SJSA1 (cell line): ENCODE data around the gene TPM2. TPM values are rescaled to one million over a fixed set of nuclear protein-coding genes. Genes with fewer than 3 reads are reported as not detected.

ENCODE experiments used
- DNase-seq, 2 experiments: peaks; one replicate each; pipeline ENCODE4 v3.0.0-alpha.2; 2015 to 2020; ENCODE audit warnings: low spot score in 2 of 2, low read depth in 1 of 2
- H3K27ac ChIP-seq: fragments of 250-450 bp; sonication (Bioruptor Pico); 2 replicates; pipeline ENCODE4 v1.5.1; 2020; ENCODE audit warnings: mild to moderate bottlenecking, moderate library complexity
- H3K27me3 ChIP-seq: fragments of 250-450 bp; sonication (Bioruptor Pico); replicated peaks from 2 replicates; pipeline ENCODE4 v1.5.1; 2020; ENCODE audit warnings: mild to moderate bottlenecking, moderate library complexity
- H3K36me3 ChIP-seq: fragments of 250-450 bp; sonication (Bioruptor Pico); 2 replicates; pipeline ENCODE4 v1.5.1; 2020; ENCODE audit warnings: mild to moderate bottlenecking
- H3K4me1 ChIP-seq: fragments of 250-450 bp; sonication (Bioruptor Pico); replicated peaks from 2 replicates; pipeline ENCODE4 v1.6.1; 2021; ENCODE audit warnings: mild to moderate bottlenecking
- H3K4me3 ChIP-seq: fragments of 250-450 bp; sonication (Bioruptor Pico); 2 replicates; pipeline ENCODE4 v1.5.1; 2020; ENCODE audit warnings: mild to moderate bottlenecking
- H3K9me3 ChIP-seq: fragments of 250-450 bp; sonication (Bioruptor Pico); replicated peaks from 2 replicates; pipeline ENCODE4 v1.5.1; 2020; ENCODE audit warnings: mild to moderate bottlenecking
- total RNA-seq: library from RNA; depleted of rRNA; stranded (reverse); fragments of >200 nt; shearing (Covaris generic); gene quantifications from 2 replicates; pipeline ENCODE4 v1.2.3, GENCODE V29; 2014

Gene TPM2
- total RNA-seq, 1 experiment from 2014 or later: 823 TPM

GRCh38 chr9:35728041-35728971 lies 38.6 kb upstream of the TPM2 start:
- peaks cover 48% of the 10 kb centered on the region for H3K4me1 ChIP-seq
- DNase-seq: peak; percentile 82 to 90
- peak overlapping the region; percentile 15 for H3K4me3 ChIP-seq

GRCh38 chr9:35727676-35728040 lies 37.9 kb upstream of the TPM2 start:
- Histone ChIP-seq H3K4me3 (peak overlapping the region; percentile 15), H3K9me3 (no peaks in the 10 kb centered on the region), H3K27ac (peak overlapping the region; percentile 98), H3K36me3 (peaks cover 56% of the 10 kb centered on the region), H3K4me1 (peaks cover 44% of the 10 kb centered on the region), H3K27me3 (no peaks in the 10 kb centered on the region)
- no peak for DNase-seq

More at GRCh38 chr9:35728041-35728971, 38.6 kb upstream of the TPM2 start:
- H3K27me3 ChIP-seq: no peaks in the 10 kb centered on the region
- no peaks in the 10 kb centered on the region for H3K9me3 ChIP-seq
- peak overlapping the region; percentile 98 for H3K27ac ChIP-seq
- peaks cover 51% of the 10 kb centered on the region for H3K36me3 ChIP-seq

- H3K27ac ChIP-seq: peak overlapping the region; percentile 98
- H3K9me3 ChIP-seq: no peaks in the 10 kb centered on the region
- peaks cover 44% of the 10 kb centered on the region for H3K4me1 ChIP-seq
- no peaks in the 10 kb centered on the region for H3K27me3 ChIP-seq
- peaks cover 63% of the 10 kb centered on the region for H3K36me3 ChIP-seq
- DNase-seq: peak in 1 of 2 experiments; percentile 3
- H3K4me3 ChIP-seq: no peak overlapping the region
These were observed 37.2 kb upstream of the TPM2 start for GRCh38 chr9:35726931-35727330.

DNA sequence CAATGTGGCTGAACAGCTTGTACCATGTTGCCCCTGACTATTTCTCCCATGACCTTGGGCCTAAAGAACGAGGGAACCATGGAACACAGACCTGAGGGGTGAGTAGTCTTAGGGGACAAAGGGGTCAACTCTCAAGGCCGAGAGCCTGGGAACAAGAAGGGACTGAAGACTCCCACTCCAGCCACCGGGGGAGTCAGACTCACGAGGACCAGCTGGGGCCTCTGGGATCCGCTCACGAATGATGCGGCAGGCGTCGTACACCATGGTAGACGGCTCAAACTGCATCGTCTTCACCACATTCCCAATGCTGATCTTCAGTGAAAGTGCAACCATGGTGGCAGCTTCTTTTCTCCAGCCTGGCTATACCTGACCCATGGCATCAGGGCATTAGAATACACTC lies 35.6 kb upstream of the TPM2 start:
- H3K4me3 ChIP-seq: no peak overlapping the region
- no peaks in the 10 kb centered on the region for H3K9me3 ChIP-seq
- H3K27ac ChIP-seq: no peak overlapping the region
- DNase-seq: no peak
- H3K4me1 ChIP-seq: peaks cover 36% of the 10 kb centered on the region
- H3K27me3 ChIP-seq: no peaks in the 10 kb centered on the region
- peaks cover 76% of the 10 kb centered on the region for H3K36me3 ChIP-seq

GRCh38 chr9:35723908-35724307 lies 34.2 kb upstream of the TPM2 start:
- H3K36me3 ChIP-seq: peaks cover 85% of the 10 kb centered on the region

GRCh38 chr9:35723426-35723825 lies 33.7 kb upstream of the TPM2 start:
- Histone ChIP-seq H3K27ac (no peak overlapping the region), H3K4me3 (no peak overlapping the region), H3K36me3 (peaks cover 89% of the 10 kb centered on the region), H3K27me3 (no peaks in the 10 kb centered on the region), H3K4me1 (peaks cover 19% of the 10 kb centered on the region), H3K9me3 (no peaks in the 10 kb centered on the region)
- DNase-seq: no peak

More at GRCh38 chr9:35723908-35724307, 34.2 kb upstream of the TPM2 start:
- Histone ChIP-seq H3K4me1 (peaks cover 23% of the 10 kb centered on the region), H3K27me3 (no peaks in the 10 kb centered on the region), H3K9me3 (no peaks in the 10 kb centered on the region), H3K4me3 (no peak overlapping the region), H3K27ac (no peak overlapping the region)
- DNase-seq: no peak

- Histone ChIP-seq H3K27me3 (no peaks in the 10 kb centered on the region), H3K4me3 (no peak overlapping the region), H3K36me3 (peaks cover 93% of the 10 kb centered on the region), H3K4me1 (no peaks in the 10 kb centered on the region), H3K27ac (no peak overlapping the region), H3K9me3 (no peaks in the 10 kb centered on the region)
- no peak for DNase-seq
These were observed 29.8 kb upstream of the TPM2 start for GRCh38 chr9:35719546-35719945.

DNA sequence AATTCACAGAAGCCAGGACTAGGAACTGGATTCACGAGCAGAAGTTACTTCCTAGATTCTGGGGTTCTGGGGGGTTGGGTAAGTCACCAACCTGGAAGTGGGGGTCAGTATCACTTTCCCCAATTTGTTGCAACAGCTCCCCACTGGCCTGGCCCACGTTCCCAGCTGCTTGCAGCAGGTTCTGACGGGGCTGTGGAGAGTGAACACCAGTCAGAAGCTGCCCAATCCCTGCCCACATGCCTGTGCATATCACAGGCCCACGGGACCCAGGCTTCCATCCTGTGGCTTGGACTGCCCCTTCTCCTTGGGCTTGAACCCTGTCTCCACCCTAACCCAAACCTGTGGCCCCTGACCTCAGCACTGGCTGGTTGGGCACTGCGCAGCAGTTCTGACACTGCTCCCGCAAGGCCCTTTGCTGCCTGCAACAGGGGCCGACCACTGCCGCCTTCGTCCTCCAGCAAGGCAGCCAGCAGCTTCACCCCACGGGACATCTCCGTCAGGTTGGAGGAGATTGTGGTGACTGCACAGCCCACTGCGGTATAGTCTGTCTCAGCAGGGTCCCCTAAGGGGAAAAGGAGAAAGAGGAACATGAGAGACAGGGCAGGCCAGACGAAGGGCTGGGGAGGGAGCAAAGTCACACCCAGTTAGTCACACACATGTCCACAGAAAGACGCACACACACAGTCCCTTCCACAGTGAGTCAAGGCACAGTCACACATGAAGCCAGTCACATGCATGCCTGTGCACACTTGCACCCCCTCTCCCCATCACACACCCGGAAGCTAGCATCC lies 29.2 kb upstream of the TPM2 start:
- no peaks in the 10 kb centered on the region for H3K9me3 ChIP-seq
- no peaks in the 10 kb centered on the region for H3K27me3 ChIP-seq
- H3K4me1 ChIP-seq: no peaks in the 10 kb centered on the region
- H3K27ac ChIP-seq: no peak overlapping the region
- H3K36me3 ChIP-seq: peaks cover 93% of the 10 kb centered on the region
- no peak overlapping the region for H3K4me3 ChIP-seq
- no peak for DNase-seq

GRCh38 chr9:35717132-35717870 lies 27.6 kb upstream of the TPM2 start:
- Histone ChIP-seq H3K27ac (no peak overlapping the region), H3K9me3 (no peaks in the 10 kb centered on the region), H3K4me3 (no peak overlapping the region), H3K36me3 (peaks cover 91% of the 10 kb centered on the region), H3K27me3 (no peaks in the 10 kb centered on the region), H3K4me1 (no peaks in the 10 kb centered on the region)
- DNase-seq: no peak

- H3K27ac ChIP-seq: no peak overlapping the region
- H3K36me3 ChIP-seq: peaks cover 85% of the 10 kb centered on the region
- no peaks in the 10 kb centered on the region for H3K9me3 ChIP-seq
- DNase-seq: no peak
- no peak overlapping the region for H3K4me3 ChIP-seq
- no peaks in the 10 kb centered on the region for H3K27me3 ChIP-seq
- no peaks in the 10 kb centered on the region for H3K4me1 ChIP-seq
These were observed 26.5 kb upstream of the TPM2 start for GRCh38 chr9:35716230-35716629.

DNA sequence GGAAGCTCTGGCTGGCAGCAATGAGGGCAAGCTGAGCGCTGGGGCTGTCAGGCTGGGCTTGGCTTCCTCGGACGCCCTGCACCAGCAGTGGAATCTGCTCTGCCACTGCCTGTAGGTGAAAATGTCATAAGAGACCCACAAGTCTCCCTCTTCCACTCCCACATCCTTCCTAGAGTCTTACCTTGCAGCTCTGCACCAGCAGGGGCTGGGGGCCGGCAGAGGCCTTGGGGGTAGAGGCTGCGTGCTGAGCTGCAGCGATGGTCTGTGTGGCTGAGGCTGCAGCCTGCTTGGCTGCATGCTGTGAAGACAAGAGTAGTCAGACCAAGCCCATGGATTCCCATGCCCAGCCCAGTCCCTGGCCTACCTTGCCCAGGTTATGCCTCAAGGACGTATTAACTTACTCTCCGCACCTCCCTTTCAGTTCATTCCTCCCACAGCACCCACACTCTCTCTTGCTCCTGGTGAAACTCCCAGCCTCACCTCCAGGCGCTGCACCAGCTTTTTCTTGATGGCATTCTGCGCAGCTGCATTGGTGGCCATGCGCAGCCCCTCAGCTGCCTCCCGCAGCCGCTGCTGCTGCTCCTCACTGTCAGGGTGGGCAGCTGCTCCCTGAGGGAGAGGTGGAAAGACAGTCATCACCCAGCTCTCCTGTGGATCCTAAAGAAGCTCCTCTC lies 25.0 kb upstream of the TPM2 start:
- no peak overlapping the region for H3K27ac ChIP-seq
- no peak overlapping the region for H3K4me3 ChIP-seq
- no peak for DNase-seq
- H3K9me3 ChIP-seq: no peaks in the 10 kb centered on the region
- H3K27me3 ChIP-seq: no peaks in the 10 kb centered on the region
- H3K36me3 ChIP-seq: peaks cover 80% of the 10 kb centered on the region
- H3K4me1 ChIP-seq: no peaks in the 10 kb centered on the region

DNA sequence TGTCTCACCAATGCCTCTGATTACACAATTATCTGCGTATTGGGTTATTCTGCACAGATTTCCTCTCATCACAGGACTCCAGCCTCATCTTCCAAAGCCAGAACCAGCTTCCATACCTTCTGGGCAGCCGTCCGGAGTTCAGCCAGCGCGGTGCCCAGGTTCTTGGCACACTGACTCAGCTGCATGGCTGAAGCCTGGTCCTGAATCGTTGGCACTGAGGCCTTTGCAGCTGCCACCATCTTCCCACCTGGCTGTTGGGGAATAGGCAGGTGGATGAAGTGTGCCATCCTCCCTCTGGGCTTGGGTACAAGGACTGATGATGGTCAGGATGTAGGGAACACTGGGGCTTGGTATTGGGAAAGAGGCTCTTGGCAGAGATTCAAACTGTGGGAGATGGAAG lies 24.4 kb upstream of the TPM2 start:
- H3K27me3 ChIP-seq: no peaks in the 10 kb centered on the region
- H3K4me1 ChIP-seq: no peaks in the 10 kb centered on the region
- no peak overlapping the region for H3K4me3 ChIP-seq
- H3K27ac ChIP-seq: no peak overlapping the region
- peaks cover 78% of the 10 kb centered on the region for H3K36me3 ChIP-seq
- no peak for DNase-seq
- H3K9me3 ChIP-seq: no peaks in the 10 kb centered on the region

DNA sequence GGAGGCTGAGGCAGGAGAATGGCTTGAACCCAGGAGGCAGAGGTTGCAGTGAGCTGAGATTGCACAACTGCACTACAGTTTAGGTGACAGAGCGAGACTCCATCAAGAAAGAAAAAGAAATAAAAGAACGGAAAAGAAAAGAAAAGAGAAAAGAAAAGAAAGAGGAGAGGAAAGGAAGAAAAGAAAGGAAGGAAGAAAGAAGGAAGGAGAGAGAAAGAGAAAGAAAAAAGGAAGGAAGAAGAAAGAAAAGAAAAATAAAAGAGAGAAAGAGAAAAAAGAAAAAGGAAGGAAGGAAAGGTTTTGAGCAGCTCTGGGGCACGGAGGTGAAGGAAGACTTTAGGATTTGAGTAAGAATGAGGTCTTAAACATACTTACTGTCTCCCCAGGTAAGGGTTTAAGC lies 23.9 kb upstream of the TPM2 start:
- DNase-seq: no peak
- Histone ChIP-seq H3K4me1 (no peaks in the 10 kb centered on the region), H3K4me3 (no peak overlapping the region), H3K27me3 (no peaks in the 10 kb centered on the region), H3K27ac (no peak overlapping the region), H3K9me3 (no peaks in the 10 kb centered on the region), H3K36me3 (peaks cover 78% of the 10 kb centered on the region)
